T follicular helper cell (primary cell): ENCODE results near the gene TMEM259.

ENCODE experiments used
- DNase-seq: peaks from one replicate; pipeline ENCODE4 v3.0.0-alpha.2; 2020; ENCODE audit warnings: low read depth

The TMEM259 gene

GRCh38 chr19:961866-962620 is 58.9 kb downstream of the TMEM259 start:
- DNase-seq: no peak

- DNase-seq: no peak
These were observed 60.4 kb downstream of the TMEM259 start for GRCh38 chr19:960601-960938.

- DNase-seq: no peak
These were observed 60.9 kb downstream of the TMEM259 start for GRCh38 chr19:960020-960419.
